T-helper 22 cell (primary cell): ENCODE measurements around the gene TRMT61B.
A peak's percentile ranks its signal among the peaks of the same experiment; 100 is the strongest.

ENCODE experiments used
- DNase-seq: peaks from one replicate; pipeline ENCODE4 v3.0.0-alpha.2; 2020; ENCODE audit warnings: low read depth

TRMT61B gene

DNA sequence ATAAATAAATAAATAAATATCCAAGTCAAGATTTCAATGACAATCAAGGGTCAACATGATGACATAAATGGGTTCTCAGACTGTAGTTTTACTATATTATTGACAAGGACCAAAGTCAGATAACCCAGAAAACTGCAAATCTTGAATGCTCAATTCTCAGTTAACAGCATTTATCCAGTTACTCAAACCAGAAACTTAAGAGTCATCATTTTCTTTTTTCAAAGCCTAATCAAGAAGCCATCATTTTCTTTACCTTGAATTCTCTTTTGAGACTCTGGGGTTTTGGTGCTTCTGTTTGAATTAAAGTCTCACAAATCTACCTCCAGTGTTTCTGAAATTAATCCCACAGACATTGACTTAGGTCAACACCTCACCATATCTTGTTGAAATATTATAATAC, 14.1 kb downstream of the TRMT61B start:
- DNase-seq: no peak

DNA sequence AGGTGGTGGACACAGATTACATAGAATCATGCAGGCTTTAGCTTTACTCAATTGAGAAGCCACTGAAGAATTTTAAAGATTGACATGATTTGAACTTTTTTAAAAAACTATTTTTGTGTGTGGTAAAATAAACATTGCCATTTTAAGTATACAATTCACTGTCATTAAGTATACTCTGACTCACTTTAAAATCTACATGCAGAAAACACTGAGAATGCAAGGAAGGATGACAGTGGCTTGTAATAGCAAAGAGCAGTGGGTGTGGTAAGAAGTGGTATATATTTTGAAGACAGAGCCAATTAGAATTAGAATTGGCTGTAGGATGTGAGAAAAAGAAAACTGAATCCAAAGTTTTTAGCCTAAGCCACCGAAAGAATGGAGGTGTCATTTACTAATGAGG, 14.9 kb downstream of the TRMT61B start:
- no peak for DNase-seq

DNA sequence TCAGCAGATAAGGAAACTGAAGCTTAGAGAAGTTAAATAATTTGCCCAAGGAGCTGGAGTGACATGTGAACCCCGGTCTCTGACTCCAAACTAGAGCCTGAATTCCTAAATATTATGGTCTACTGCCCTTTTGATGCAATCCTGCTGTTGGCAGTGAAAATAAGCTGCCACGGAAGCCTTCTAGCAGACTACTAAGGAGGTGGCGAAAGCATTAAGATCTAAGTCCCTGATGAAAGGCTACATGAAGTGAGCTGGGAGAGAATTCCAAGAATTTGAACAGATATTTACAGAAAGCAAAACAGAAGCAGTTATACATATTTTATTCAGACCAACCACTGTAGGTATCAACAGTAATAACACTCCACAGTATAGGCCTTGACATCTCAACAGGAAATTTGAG, 28.1 kb downstream of the TRMT61B start:
- no peak for DNase-seq

DNA sequence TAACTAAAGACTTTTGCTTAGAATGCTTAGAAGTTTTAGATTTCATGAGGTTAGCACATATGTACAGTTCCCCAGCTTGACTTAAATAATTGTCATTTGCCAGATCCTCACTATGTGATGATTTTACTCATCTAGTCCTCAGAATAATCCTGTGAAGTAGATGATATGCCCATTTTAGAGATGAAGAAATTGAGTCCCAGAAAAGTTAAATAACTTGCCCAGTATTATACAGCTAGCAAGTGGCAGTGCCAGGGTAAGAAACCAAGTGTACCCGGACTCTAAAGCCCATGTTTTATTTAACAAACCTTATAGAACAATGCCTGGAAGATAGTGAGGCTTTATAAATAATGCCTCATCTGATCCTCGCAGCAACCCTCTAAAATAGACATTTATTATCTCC, 31.1 kb downstream of the TRMT61B start:
- no peak for DNase-seq

DNA sequence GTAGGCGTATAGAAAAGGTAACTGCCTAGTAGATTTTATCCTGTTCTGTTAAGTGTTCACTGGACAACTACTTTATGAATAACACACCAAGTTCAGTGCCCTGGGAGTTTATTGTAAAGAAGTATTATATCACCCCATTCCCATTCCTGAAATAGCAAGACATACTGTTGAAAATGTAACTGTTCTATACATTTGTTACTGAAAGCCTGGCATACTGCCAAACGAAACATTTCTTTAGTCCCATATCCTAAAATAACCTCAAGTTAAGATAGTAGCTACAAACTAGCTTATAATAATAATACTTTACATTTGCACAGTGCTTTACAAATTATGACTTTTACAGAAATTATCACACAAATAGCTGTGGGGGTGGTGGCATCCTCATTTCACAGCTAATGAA, 34.3 kb downstream of the TRMT61B start:
- DNase-seq: no peak

DNA sequence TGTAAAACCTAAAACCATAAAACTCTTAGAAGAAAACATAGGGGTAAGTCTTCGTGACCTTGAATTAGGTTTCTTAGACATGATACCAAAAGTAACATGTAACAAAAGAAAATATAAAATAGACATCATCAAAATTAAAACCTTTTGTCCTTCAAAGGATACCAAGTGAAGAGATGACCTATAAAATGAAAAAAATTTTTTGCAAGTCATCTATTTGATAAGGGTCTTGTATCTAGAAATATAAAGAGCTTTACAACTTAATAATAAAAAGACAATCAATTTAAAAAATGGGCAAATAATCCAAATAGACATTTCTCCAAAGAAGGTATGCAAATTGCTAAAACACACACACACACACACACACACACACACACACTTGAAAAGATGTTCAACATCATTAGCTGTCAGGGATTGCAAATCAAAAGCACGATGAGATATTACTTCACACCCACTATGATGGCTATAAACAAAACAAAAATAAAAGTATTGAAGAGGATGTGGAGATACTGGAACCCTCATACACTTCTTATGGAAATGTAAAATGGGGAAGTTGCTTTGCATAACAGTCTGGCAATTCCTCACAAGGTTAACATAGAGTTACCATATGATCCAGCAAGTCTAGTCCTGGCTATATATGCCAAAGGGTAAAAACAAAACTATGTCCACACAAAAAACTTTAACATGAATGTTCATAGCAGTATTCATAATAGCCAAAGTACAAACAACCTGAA, 36.2 kb downstream of the TRMT61B start:
- no peak for DNase-seq

DNA sequence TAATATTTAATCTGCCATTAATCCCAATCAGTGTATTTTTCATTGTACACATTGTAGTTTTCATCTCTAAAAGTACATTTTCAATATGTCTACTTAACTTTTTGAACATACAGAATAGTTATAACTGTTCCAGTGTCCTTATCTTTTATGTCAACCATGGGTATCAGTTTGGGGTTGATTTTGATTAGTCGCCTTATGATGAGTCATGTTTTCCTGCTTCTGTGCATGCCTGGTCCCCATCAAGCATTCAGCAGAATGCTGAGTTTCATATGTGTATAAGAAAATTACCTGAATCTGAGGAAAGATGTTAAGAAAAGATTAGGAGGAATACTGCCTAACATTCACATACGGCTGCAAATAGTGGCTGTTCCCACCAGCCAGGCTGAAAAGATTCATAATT, 41.7 kb downstream of the TRMT61B start:
- no peak for DNase-seq

DNA sequence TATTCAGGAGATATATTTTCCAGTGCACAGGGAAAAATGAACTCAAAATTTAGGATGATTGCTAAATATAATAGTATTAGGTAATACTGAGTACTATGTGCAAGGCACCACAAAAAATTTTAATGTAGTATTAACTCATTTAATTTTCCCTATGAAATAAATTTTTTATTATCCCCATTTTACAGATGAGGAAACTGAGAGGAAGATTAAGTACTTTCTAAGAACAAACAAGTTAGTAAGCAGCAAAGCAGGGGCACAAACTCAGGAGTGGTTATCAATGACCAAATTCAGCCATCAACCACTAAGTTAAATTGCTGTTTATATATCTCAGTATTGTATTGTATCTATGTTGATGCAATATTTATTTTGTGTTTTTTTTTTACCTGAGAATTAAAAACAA, 45.2 kb downstream of the TRMT61B start:
- DNase-seq: no peak

DNA sequence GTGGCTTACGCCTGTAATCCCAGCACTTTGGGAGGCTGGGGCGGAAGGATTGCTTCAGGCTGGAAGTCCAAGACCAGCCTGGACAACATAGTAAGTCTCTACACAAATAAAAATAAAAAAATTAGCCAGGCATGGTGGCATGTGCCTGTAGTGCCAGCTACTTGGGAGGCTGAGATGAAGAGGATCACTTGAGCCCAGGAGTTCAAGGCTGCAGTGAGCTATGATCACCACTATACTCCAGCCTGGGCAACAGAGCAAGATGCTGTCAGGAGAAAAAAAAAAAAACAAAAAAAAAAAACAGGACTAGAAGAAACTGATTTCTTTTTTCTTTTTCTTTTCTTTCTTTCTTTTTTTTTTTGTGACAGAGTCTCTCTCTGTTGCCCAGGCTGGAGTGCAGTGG, 45.9 kb downstream of the TRMT61B start:
- DNase-seq: no peak

DNA sequence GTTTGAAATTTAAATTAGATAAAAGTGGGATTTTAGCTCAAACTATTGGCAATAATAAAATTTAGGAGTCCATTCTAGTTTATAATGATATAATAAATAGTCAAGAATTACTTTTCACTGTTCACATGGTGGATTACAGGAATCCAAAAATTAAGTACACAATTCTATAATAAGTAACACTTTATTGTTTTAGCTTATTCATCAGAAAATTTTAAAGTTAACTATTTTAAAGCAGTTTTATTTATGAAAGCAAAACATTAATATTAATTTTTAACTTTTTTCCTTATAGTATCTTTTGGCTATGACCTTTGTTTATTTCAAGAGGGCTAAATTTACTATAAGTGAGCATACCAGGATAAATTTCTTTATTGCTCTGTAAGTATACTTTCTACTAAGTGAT, 48.1 kb downstream of the TRMT61B start:
- no peak for DNase-seq

DNA sequence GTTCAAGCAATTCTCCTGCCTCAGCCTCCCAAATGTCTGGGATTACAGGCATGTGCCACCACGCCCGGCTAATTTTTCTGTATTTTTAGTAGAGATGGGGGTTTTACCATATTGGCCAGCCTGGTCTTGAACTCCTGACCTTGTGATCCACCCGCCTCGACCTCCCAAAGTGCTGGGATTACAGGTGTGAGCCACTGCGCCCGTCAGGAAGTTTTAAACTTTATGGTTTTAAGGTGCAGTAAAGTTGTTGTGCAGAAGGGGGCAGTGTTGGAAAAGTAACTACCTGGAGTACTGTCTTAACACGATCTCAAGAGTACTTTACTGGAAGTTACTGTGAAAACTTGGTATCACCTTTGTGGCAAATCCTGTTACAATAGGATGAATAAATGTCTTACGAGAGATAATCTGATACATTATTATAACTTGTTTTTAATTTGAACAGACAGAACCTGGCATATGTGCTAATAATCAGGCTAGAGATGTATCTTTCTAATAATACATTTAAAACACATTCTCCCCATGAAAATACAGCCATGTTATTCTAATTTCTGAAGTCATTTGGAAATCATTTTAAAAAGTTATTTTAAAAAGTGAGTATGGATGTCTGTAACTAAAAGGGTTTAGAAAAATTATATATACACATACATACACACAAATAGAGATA, 48.7 kb downstream of the TRMT61B start:
- DNase-seq: peak; percentile 16

DNA sequence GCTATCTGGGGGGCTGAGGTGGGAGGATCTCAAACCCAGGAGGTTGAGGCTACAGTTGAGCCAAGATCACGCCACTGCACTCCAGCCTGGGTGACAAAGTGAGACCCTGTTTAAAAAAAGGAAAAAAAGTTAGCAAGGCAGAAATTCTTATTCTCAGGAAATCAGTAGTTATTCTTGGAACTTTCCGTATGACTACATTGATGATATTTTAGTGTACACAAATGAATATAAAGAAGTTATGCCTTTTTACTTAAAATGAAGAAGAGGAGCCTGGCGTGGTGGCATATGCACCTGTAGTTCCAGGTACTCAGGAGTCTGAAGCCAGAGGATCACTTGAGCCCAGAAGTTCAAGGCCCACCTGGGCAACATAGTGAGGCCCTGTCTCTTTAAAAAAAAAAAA, 52.1 kb downstream of the TRMT61B start:
- no peak for DNase-seq

DNA sequence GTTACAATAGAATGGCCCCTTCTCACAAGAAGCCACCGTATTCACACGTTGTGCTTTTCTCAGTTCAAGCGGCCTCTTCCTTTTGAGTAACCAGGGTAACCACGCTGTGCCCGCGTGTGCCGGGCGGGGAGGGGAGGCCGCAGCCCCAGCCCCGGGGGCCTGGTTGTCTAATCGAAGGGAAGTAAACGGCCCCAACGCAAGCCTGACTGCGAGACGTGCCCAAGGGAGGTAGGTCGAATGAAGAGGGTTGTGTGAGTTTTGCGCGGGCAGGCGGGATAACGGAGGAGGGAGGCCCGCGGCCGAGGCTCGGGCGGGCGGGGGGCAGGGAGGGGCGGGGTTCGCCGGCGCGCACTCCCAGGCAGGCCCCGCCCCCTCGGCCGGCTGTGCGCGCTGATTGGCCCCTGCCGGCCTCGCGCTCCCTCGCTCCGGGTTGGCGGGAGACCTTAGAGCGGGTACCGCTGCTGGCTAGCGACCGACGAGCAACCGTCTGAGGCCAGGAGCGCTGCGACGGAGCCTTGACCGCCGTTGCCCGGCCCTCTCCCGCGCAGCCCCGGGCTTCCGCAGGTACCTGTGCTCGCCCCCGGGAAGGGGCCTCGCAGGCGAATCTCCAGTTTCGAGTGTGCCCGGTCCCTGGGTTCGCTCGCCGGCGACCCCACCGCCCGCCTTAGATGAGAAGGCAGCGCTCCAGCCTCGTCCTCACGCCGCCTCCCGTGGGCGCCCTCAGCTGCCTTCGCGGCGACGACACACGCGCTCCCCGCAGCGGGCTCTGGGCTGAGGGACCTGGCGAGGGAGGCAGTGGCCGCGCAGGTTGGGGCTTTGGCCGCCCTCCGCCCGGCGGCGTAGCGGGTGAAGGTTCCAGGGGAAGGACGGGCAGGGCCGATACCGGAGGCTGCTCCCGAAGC, 59.5 kb downstream of the TRMT61B start, which contains the start of gene SPDYA:
SPDYA (plus strand) TSS at position 451 of the 902 bp plus-strand sequence. CDS start 5,181 bp downstream, outside the sequence.
- peak; percentile 68 for DNase-seq

DNA sequence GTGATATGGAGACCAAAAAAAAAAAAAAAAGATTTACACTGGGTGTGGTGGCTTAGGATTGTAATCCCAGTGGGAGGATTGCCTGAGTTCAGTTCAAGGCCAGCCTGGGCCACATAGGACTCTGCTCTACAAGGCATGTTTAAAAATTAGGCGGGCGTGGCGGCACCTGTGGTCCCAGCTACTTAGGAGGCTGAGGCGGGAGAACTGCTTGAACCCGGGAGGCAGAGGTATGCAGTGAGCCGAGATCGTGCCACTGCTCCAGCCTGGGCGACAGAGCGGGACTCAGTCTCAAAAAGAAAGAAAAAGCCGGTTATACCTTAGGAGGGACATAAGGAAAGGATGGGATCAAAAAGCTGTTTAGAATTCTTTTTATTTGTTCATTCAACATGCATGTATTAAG, 60.2 kb downstream of the TRMT61B start:
- no peak for DNase-seq

DNA sequence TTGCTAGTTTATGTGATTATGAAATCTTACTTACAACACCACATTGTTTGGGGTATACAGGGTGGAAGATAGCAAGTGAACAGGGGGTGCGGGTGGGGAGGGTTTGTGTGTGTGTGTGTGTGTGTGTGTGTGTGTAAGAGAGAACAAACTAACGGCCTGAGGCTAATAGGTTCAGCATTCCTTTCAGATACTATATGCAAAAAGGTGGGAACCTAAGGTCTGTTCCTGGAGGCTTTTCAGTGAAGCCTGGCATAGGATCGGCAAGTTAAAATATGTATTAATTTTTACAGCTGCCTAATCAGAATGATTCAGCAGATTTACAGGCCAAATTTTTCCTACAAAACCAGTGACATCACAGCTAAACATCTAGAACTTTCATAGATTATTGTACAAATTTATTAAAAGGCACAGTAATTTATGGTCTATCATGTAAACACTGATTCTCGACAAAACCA, 67.1 kb downstream of the TRMT61B start:
- no peak for DNase-seq

DNA sequence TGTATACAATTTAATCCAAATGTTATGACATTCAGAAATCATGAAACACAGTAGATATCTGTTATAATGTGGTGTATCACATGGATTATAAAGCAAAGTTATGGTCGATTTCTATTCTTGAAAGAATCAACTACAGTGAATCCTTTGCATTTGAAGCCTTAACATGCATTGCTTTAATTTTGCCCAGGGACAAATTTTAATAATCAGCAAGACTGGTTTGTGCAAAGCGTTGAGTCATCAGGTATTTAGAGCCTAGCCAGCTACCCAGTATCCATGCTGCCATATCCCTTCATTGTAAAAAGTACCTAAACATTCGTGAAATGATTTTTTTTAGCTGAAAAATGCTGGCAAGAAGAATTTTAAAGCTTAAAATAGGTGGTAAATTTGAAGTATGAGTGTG, 68.4 kb downstream of the TRMT61B start:
- DNase-seq: no peak
